Activated CD4-positive, alpha-beta T cell treated with anti-CD3 and anti-CD28 coated beads, Interleukin-2, amount 10 ng/mL, durations not matched to agents 24 days and 14 days (primary cell): ENCODE measurements around the gene ATG101. TPM values are rescaled to one million over a fixed set of nuclear protein-coding genes. Genes with fewer than 3 reads are reported as not detected.

Experiments used
- DNase-seq: peaks from one replicate; pipeline ENCODE4 v3.0.0; 2022
- H3K27ac Mint-ChIP-seq: one replicate; pipeline ENCODE4 v1.8.0; 2022; ENCODE audit warnings: mild to moderate bottlenecking, mixed read lengths
- H3K27me3 Mint-ChIP-seq: one replicate; pipeline ENCODE4 v1.8.0; 2022; ENCODE audit warnings: mixed read lengths
- H3K36me3 Mint-ChIP-seq: one replicate; pipeline ENCODE4 v1.8.0; 2022; ENCODE audit warnings: low read depth, mild to moderate bottlenecking, mixed read lengths
- H3K4me1 Mint-ChIP-seq: one replicate; pipeline ENCODE4 v1.8.0; 2021; ENCODE audit warnings: mixed read lengths
- H3K4me3 Mint-ChIP-seq: one replicate; pipeline ENCODE4 v1.8.0; 2022; ENCODE audit warnings: mild to moderate bottlenecking, moderate library complexity, mixed read lengths
- H3K9me3 Mint-ChIP-seq: one replicate; pipeline ENCODE4 v1.8.0; 2021; ENCODE audit warnings: mixed read lengths
- intact Hi-C: fragments of 100-400 bp; cut with micrococcal nuclease; formaldehyde crosslinking; loops from one replicate; pipeline ENCODE4 v1.15.1; 2023
- total RNA-seq: library from RNA; stranded (reverse); gene quantifications from 2 replicates; pipeline ENCODE4 v1.2.3, GENCODE V29; 2022

Gene ATG101
- total RNA-seq, 1 donor from 2014 or later = 51.2 TPM

DNA sequence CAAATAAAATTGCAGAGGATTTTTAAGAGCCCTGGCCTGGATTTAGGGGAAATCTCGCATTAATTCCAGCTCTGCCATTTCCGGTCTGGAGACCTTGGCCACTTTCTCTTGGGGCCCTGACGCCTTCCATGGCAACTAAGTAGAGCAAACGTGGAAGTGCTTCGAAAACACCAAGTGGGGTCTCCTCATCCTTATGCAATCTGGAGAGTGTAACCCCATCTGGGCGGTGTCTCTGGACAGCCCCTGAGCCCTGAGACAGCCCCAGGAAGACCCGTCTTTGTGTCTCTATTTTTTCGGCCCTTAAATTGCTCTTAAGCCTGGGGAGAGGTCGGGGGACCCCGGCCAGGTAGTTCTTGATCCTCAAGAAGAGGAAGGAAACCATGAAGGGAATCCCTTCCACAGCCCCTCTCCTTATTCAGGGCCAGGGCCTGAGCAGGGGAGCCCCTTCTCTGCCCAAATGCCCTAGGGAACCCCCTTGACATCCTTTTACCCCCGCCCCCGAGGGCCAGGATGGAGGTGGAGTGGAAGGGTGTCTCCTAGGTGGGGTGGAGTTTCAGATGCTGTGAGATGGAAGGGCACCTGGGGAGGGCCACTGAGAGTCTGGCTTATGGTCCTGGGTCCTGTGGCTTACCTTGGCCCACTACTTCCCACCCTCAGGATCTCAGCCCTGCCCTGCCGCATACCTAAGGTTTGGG, 36.2 kb upstream of the ATG101 start:
- Mint-ChIP-seq H3K27ac (peak overlapping the region; percentile 78), H3K36me3 (no peaks in the 10 kb centered on the region), H3K27me3 (peaks cover 20% of the 10 kb centered on the region), H3K9me3 (no peaks in the 10 kb centered on the region), H3K4me3 (peak overlapping the region; percentile 81), H3K4me1 (peaks cover 42% of the 10 kb centered on the region)
- intact Hi-C loops = loop anchor here (1.0 to 2.0 kb wide), 3 partner anchors 10 to 35 kb away; partner anchors contain the start of genes ATG101 and NR4A1
- no peak for DNase-seq

DNA sequence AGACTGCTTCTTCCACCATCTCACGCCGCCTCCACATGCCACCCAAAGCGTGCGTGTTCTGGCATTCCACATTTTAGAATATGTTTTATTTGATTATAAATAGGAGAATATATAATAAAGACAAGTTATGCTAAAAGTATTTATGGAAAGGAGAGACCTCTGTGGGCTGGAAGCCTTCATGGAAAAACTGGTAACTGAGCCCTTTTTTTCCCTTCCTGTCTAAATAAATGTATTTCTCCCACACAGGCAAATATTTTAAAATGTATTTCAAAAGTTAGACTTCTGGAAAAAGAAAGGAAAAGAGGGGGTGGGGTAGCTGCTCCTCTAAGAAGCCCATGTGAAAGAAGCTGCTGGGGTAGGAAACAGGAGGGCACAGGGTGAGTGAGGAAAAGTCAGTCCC, 34.6 kb upstream of the ATG101 start:
- Mint-ChIP-seq H3K9me3 (no peaks in the 10 kb centered on the region), H3K36me3 (no peaks in the 10 kb centered on the region), H3K27me3 (peaks cover 20% of the 10 kb centered on the region), H3K4me1 (peaks cover 50% of the 10 kb centered on the region), H3K27ac (no peak overlapping the region), H3K4me3 (no peak overlapping the region)
- DNase-seq = no peak
- intact Hi-C loops = no loop called here

DNA sequence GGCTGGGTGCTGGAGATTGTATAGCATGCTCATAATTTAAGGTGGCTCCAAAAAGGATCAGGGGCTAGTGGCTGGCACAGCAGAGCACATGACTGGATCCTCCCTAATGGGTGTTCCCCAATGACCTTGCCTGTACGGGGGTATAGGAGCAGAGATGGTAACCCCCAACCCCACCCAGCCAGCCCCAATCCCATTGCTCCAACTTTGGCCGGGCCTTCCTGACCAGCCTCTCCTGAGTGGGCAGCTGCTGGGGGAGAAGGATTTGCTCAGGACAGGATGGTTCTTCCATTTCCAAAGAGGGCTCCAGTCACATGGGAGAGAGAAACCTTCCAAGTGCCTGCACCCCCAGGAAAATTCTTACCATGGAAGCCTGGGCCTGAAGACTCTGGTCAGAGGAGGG, 33.9 kb upstream of the ATG101 start:
- Mint-ChIP-seq H3K27me3 (peaks cover 20% of the 10 kb centered on the region), H3K36me3 (no peaks in the 10 kb centered on the region), H3K27ac (peak overlapping the region; percentile 47), H3K4me1 (peaks cover 56% of the 10 kb centered on the region), H3K9me3 (no peaks in the 10 kb centered on the region), H3K4me3 (peak overlapping the region; percentile 66)
- intact Hi-C loops = loop anchor here (1.0 kb wide), 1 partner anchor 11 kb away; no protein-coding TSS in a partner anchor
- DNase-seq = no peak

DNA sequence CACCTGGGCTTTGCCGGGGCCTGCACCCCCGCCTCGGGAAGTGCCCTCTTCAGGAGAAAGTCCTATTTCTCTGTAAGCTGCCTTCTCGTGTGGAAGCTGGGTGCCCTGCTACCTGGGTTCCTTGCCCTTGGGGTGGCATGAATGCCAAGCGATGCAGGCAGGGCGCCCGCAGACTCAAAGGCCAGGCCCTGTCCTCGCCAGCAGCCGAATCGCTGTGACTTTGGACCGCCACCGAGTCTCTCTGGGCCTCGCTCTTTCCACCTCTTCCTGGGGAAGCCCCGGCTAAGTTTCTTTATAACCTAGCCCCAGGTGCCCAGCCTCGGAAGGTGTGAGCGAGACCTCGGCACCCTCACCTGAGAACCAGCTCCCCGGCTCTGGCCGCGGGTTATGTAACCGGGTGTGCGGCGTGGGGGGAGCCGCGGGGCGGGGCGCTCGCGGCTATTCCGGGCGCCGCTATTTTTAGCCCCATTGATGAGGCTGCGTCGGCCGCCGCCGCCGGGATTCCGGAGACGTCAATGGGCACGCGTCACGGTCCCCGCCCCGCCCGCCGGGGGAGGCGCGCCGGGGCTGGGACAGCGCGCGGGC, 33.1 kb upstream of the ATG101 start:
- H3K27ac Mint-ChIP-seq = peak overlapping the region; percentile 47
- peak; percentile 95 for DNase-seq
- peaks cover 59% of the 10 kb centered on the region for H3K4me1 Mint-ChIP-seq

DNA sequence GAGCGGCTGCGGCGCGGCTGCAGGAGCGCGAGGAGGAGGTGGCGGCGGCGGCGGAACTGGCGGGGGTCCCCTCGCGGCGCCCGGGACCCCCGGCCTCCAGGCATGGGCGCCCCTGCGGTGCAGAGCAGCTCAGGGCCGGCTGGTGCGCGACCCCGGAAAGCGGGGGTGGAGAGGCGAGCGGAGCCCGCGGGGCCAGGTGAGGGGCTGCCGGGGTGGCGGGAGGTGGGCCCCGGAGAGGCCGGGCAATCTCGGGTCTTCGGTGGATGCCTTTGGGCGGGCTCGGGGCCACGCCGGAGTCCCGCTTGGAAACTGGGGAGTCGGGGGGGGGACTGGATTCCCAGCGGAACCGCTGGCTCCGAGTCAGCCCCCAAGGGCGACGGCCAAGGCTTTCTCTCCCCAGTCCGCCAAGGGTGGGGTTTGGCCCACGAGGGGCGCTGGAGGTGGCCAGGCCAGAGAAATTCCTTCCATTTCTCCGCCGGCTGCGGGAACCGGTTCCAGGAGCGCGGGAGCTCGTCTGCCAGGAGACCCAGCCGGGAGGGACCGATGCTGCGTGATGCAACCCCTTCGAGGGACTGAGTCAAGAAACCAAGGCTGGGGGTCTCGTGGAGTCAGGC, 32.4 kb upstream of the ATG101 start:
- Mint-ChIP-seq H3K9me3 (no peaks in the 10 kb centered on the region), H3K4me1 (peaks cover 65% of the 10 kb centered on the region), H3K4me3 (peak overlapping the region; percentile 77), H3K27me3 (peaks cover 20% of the 10 kb centered on the region), H3K27ac (peak overlapping the region; percentile 23), H3K36me3 (no peaks in the 10 kb centered on the region)
- DNase-seq = no peak
- intact Hi-C loops = loop anchor here (1.0 kb wide), 1 partner anchor 14 kb away; the partner anchor contains the start of gene NR4A1

More for the DNA sequence above, 33.1 kb upstream of the ATG101 start:
- Mint-ChIP-seq H3K4me3 (peak overlapping the region; percentile 66), H3K9me3 (no peaks in the 10 kb centered on the region), H3K27me3 (peaks cover 20% of the 10 kb centered on the region), H3K36me3 (no peaks in the 10 kb centered on the region)
- intact Hi-C loops = loop anchor here (1.0 kb wide), 2 partner anchors 11 to 15 kb away; partner anchors contain the start of gene NR4A1

DNA sequence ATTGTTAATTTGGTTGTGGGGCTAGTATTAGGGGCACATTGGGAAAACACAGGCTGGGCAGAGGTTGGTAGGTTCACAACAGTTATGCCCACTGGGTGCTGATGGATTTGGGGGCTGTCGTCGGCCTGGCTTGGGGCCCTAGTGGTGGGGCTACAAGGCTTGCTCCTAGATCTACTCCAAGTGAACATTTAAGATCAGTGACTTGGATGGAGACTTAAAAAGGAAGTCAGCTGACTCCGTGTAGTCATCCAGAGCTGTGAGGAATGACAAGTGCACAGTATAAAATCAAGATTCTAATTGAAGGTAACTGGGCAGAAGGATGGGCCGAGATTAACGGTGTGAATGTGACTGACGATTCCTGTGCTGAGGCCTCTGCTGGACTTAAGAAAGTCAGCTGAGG, 31.3 kb upstream of the ATG101 start:
- Mint-ChIP-seq H3K4me1 (peaks cover 60% of the 10 kb centered on the region), H3K4me3 (peak overlapping the region; percentile 77), H3K27me3 (peaks cover 18% of the 10 kb centered on the region), H3K27ac (peak overlapping the region; percentile 12), H3K36me3 (no peaks in the 10 kb centered on the region), H3K9me3 (no peaks in the 10 kb centered on the region)
- no peak for DNase-seq
- intact Hi-C loops = no loop called here

DNA sequence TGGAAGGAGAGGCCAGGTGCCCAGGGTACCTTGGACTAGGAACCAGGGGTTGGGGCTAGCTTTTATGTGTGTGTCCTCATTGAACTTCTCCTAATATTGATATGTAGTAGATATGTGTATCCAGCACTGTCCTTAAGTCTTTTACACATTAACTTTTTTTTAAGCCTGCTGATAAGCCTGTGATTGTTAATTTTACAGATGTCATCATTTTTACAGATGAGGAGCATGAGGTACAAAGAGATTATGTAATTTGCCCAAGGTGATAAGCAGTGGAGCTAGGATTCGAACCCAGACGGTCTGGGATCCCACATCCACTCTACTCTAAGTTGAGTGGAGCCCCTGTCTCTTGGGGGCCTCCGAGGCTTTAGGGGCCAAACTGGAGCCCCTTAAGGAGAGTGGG, 28.7 kb upstream of the ATG101 start:
- no peak overlapping the region for H3K27ac Mint-ChIP-seq
- H3K27me3 Mint-ChIP-seq = peaks cover 2% of the 10 kb centered on the region
- H3K9me3 Mint-ChIP-seq = no peaks in the 10 kb centered on the region
- H3K4me1 Mint-ChIP-seq = peaks cover 43% of the 10 kb centered on the region
- intact Hi-C loops = no loop called here
- no peak overlapping the region for H3K4me3 Mint-ChIP-seq
- DNase-seq = no peak
- H3K36me3 Mint-ChIP-seq = no peaks in the 10 kb centered on the region

DNA sequence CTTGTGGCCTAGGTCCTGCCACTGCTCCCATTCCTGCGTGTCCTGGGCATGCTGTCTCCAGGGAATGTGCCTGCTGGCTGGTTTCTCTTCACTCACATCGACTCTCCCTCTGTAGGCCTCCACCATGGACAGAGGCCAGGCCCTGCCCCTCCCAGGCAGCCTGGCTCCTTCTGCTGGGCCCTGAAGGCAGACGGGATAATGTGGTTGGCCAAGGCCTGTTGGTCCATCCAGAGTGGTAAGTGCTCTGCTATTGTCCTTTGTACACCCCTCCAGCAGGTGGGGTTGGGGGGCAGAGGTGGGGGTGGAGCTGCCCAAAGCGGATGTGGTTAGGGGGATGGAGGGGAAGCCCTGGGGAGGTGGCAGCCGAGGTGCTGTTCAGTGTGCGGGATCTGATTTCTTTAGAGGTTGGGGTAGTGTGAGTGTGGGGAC, 28.1 kb upstream of the ATG101 start:
- no peak for DNase-seq
- no peaks in the 10 kb centered on the region for H3K9me3 Mint-ChIP-seq
- H3K27ac Mint-ChIP-seq = no peak overlapping the region
- intact Hi-C loops = no loop called here
- no peaks in the 10 kb centered on the region for H3K36me3 Mint-ChIP-seq
- H3K27me3 Mint-ChIP-seq = no peaks in the 10 kb centered on the region
- no peak overlapping the region for H3K4me3 Mint-ChIP-seq
- H3K4me1 Mint-ChIP-seq = peaks cover 39% of the 10 kb centered on the region

DNA sequence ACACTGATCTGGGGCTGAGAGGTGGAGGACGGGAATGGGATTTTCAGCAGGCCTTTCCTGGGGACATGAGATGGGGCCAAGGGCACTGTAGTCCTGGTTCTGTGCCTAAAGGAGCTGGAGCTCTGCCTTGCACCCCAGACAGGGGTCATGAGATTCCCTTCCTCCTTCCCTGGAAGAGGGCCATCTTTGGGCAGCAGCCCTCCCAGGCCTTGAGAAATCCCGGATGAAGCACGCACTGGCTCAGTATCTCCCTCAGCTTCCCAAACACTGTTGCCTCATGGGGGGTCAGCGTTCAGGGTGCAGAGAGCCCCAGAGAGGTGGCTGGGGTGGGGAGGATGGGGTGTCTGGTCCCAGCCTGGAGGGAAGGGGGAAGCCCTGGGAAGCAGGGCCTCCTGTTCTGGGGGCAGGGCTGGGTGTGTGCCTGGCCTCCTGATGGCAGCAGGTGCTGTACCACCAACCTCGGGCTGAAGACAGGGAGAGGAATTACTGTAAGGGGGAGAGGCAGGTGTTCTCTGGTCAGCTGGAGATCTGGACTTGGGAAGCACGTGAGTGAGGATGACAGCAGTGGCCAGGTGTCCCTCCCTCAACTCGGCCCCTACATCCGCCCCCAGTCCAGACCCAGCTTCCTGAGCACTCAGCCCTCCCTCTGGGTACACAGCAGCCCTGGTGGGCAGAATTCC, 26.9 kb upstream of the ATG101 start:
- H3K9me3 Mint-ChIP-seq = no peaks in the 10 kb centered on the region
- H3K27me3 Mint-ChIP-seq = no peaks in the 10 kb centered on the region
- no peak overlapping the region for H3K27ac Mint-ChIP-seq
- intact Hi-C loops = no loop called here
- peaks cover 37% of the 10 kb centered on the region for H3K4me1 Mint-ChIP-seq
- no peak overlapping the region for H3K4me3 Mint-ChIP-seq
- H3K36me3 Mint-ChIP-seq = no peaks in the 10 kb centered on the region
- DNase-seq = no peak

DNA sequence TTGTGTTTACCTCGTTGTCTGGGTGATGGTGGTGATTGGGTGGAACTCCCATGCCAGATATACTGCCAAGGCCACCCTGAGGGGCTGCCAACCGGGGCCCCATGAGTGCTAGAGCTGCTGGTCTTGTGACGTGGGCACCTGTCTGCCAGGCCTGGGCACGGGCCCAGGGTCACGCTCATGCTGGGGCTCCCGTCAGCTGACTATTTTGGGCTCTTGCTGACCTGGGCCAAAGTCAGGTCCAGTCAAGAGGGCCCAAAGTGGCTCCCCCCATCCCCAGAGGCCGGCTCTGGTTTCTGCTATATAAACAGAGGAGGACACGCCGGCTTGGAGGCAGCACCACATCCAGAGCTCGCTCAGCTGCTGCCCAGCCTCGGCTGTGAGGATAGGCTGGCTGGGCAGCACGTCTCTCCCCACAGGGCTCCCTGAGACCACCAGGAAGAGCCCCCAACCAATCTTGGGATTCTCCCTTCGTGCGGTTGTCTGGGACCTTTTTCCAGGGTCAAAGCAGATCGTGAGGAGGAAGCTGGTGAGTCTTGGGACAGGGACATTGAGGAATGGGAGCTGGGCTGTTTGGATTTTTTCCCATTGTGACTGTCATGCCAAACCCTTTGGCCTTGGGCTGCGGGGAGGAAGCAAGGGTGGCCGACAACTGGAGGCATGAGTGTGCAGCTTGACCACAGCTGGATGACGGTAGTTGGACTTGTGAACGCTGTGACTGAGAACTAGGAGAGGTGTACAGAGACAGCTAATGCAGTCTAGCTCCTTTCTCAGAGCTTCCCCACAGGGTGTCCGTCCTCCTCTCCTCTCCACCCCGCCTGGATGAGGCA, 26.2 kb upstream of the ATG101 start:
- Mint-ChIP-seq H3K9me3 (no peaks in the 10 kb centered on the region), H3K27ac (no peak overlapping the region), H3K4me1 (peaks cover 32% of the 10 kb centered on the region), H3K4me3 (no peak overlapping the region), H3K36me3 (no peaks in the 10 kb centered on the region), H3K27me3 (no peaks in the 10 kb centered on the region)
- DNase-seq = no peak
- intact Hi-C loops = no loop called here

DNA sequence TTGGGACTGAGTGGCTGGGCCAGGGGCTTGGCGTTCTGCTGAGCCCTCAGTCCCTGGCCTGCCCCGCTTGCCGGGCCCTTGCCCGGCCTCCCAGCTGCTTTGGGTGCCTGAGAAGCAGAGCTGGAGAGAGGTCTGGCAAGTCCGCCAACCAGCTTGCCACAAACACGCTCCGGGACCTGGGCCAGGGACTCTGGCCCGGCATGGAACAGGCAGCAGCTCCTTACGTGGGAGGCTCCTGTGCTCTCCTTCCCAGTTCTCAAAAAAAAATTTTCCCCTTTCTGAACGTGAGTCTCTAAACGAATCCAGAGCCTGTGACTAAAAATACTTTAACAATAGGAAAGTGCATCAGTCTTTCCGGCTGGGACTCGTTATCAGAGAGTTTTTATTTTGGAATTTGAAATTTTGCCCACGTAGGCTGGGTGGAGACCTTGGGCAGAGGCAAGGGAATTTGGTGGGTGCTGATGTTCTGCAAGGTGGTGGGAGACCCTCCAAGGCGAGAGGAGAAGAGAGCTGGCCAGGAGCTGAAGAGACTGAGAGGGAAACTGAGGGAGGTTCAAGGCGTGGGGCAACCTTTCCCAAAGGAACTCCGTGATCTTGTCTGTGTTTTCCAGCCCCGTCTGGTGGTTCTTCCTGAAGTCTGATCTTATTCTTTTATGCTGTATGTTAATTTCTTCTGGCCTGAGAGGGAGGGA, 25.3 kb upstream of the ATG101 start:
- Mint-ChIP-seq H3K9me3 (no peaks in the 10 kb centered on the region), H3K4me3 (no peak overlapping the region), H3K27me3 (peaks cover 3% of the 10 kb centered on the region), H3K36me3 (no peaks in the 10 kb centered on the region), H3K4me1 (peaks cover 34% of the 10 kb centered on the region), H3K27ac (peak overlapping the region; percentile 42)
- DNase-seq = no peak
- intact Hi-C loops = no loop called here

DNA sequence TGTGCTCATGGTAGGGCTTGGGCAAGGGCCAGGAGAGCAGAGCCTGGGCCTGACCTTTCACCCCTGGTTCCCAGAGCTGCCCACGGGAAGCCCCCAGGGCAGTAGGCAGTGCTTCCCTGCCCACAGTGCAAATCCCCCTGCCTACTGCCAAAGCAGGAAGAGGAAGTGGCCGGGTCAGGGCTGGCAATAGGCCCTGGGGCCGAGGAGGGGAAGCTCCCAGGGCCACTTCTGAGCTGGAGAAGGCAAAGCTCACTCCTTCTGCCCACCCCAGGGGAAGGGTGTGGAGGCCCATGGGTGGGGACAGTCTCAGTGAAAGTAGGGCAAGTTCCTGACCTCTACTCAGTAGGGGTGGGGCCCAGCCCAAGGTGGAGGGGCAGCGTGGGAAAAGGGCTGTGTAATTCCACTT, 24.0 kb upstream of the ATG101 start:
- H3K9me3 Mint-ChIP-seq = no peaks in the 10 kb centered on the region
- DNase-seq = no peak
- no peaks in the 10 kb centered on the region for H3K36me3 Mint-ChIP-seq
- intact Hi-C loops = no loop called here
- peaks cover 5% of the 10 kb centered on the region for H3K27me3 Mint-ChIP-seq
- H3K27ac Mint-ChIP-seq = peak overlapping the region; percentile 45
- peaks cover 35% of the 10 kb centered on the region for H3K4me1 Mint-ChIP-seq
- no peak overlapping the region for H3K4me3 Mint-ChIP-seq

DNA sequence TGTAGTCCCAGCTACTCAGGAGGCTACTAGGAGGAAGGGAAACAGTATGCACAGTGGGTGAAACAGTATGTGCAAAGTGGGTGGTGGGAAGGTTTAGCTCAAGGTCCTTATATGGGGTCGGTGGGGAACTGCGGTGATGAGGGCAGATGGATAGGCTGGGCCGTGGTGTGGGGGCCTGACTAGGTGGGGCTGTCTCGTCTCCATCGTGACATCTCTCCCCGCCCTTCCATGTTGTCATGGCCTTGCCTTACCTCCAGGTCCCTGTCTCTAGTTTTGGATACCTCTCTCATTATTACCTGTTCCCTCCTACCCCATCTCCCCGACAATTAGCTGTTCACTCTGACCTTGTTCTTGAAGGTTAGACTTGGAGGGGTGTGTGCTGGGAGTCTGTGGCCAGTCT, 22.9 kb upstream of the ATG101 start:
- no peak for DNase-seq
- no peaks in the 10 kb centered on the region for H3K9me3 Mint-ChIP-seq
- no peak overlapping the region for H3K4me3 Mint-ChIP-seq
- H3K27ac Mint-ChIP-seq = no peak overlapping the region
- peaks cover 3% of the 10 kb centered on the region for H3K36me3 Mint-ChIP-seq
- peaks cover 32% of the 10 kb centered on the region for H3K4me1 Mint-ChIP-seq
- intact Hi-C loops = no loop called here
- H3K27me3 Mint-ChIP-seq = peaks cover 5% of the 10 kb centered on the region
